HG03064 (cell line): ENCODE data around the gene KRTAP5-10.
"Not testable (repeated sequence)": the region's sequence is repeated elsewhere in the genome, so short reads cannot be mapped to it uniquely, and the experiment has no call there.

Source experiments
- ATAC-seq: cut with Tn5 transposase; IDR thresholded peaks from one replicate; pipeline ENCODE4 v1.9.1; 2021; ENCODE audit warnings: low read depth; ENCODE audit not compliant: unreplicated experiment

The KRTAP5-10 gene

GRCh38 chr11:71606853-71607519, 41.6 kb downstream of the KRTAP5-10 start:
- not testable (repeated sequence) for ATAC-seq

- not testable (repeated sequence) for ATAC-seq
These were observed 42.3 kb downstream of the KRTAP5-10 start for GRCh38 chr11:71607520-71608216.

- not testable (repeated sequence) for ATAC-seq
These were observed 42.9 kb downstream of the KRTAP5-10 start for GRCh38 chr11:71608272-71608671.

- ATAC-seq: not testable (repeated sequence)
These were observed 46.0 kb downstream of the KRTAP5-10 start for GRCh38 chr11:71611218-71611910.

- not testable (repeated sequence) for ATAC-seq
These were observed 48.6 kb downstream of the KRTAP5-10 start for GRCh38 chr11:71613931-71614330.

GRCh38 chr11:71614366-71614917, 49.1 kb downstream of the KRTAP5-10 start:
- ATAC-seq: not testable (repeated sequence)

GRCh38 chr11:71615003-71615402, 49.6 kb downstream of the KRTAP5-10 start:
- not testable (repeated sequence) for ATAC-seq
